Mucosa of descending colon (tissue), 3 donors: ENCODE measurements around the gene OSBPL8. TPM values are rescaled to one million over a fixed set of nuclear protein-coding genes. Genes with fewer than 3 reads are reported as not detected.
A peak's percentile ranks its signal among the peaks of the same experiment; 100 is the strongest.

ENCODE experiments used
- ATAC-seq: fragments of 200-7000 bp; cut with Tn5 transposase; one replicate; pipeline ENCODE4 v1.9.1; 2020; ENCODE audit warnings: mild to moderate bottlenecking, moderate library complexity
- DNase-seq, 3 donors: peaks; one replicate each; pipeline ENCODE4 v3.0.0-alpha.2; 2020
- H3K36me3 ChIP-seq: fragments of 200-600 bp; one replicate; pipeline ENCODE4 v1.8.0; 2021; ENCODE audit warnings: low read depth, mild to moderate bottlenecking
- H3K4me1 ChIP-seq: fragments of 200-600 bp; one replicate; pipeline ENCODE4 v1.8.0; 2021; ENCODE audit warnings: low read depth, mild to moderate bottlenecking
- H3K4me3 ChIP-seq: fragments of 200-600 bp; one replicate; pipeline ENCODE4 v1.8.0; 2021; ENCODE audit warnings: mild to moderate bottlenecking
- H3K9me3 ChIP-seq: fragments of 200-600 bp; one replicate; pipeline ENCODE4 v1.8.0; 2021; ENCODE audit warnings: mild to moderate bottlenecking
- CTCF ChIP-seq: fragments of 200-600 bp; IDR thresholded peaks from one replicate; pipeline ENCODE4 v1.8.0; 2022; ENCODE audit warnings: antibody characterized with exemption, mild to moderate bottlenecking
- intact Hi-C, 2 donors: fragments of 100-400 bp; cut with DNase I in 1 of 2; cut with micrococcal nuclease in 1 of 2; formaldehyde crosslinking; loops; one replicate each; pipeline versions ENCODE4 v1.11.0 to v1.11.1; 2022; cut with DNase I, micrococcal nuclease
- total RNA-seq, 3 donors: library from RNA; stranded (reverse); fragmentation: NEBNext Ultra II Directional in 2 of 3; extraction: Animal tissue kit (Norgen Biotek cat#: 25700) in 2 of 3; gene quantifications; one replicate each; pipeline versions ENCODE4 v1.2.1 to v1.2.4, GENCODE V29; 2021 to 2023
- donor health status: DM: no; HTN: no; CAD: no; lungs with moderate emphysema.
- donor health status: DM: no; HTN: no; CAD: no.
- donor health status: DM: no; HTN: yes; CAD: no.

Gene OSBPL8
- total RNA-seq, 3 donors from 2014 or later = 26.3 to 56.0 (median 26.9) TPM

- H3K4me1 ChIP-seq = no peaks in the 10 kb centered on the region
- H3K36me3 ChIP-seq = no peaks in the 10 kb centered on the region
- H3K4me3 ChIP-seq = no peak overlapping the region
- ATAC-seq = no peak
- intact Hi-C loops = no loop called here
- TF ChIP-seq CTCF = no peak
- peaks cover 19% of the 10 kb centered on the region for H3K9me3 ChIP-seq
- DNase-seq = no peak
Measured at GRCh38 chr12:76428117-76428516, 131.5 kb downstream of the OSBPL8 start.

GRCh38 chr12:76426160-76426559, 133.4 kb downstream of the OSBPL8 start:
- Histone ChIP-seq H3K9me3 (peaks cover 13% of the 10 kb centered on the region), H3K4me1 (no peaks in the 10 kb centered on the region), H3K4me3 (no peak overlapping the region), H3K36me3 (no peaks in the 10 kb centered on the region)
- no peak for TF ChIP-seq CTCF
- DNase-seq (no peak), ATAC-seq (no peak)
- intact Hi-C loops = no loop called here

- no peaks in the 10 kb centered on the region for H3K36me3 ChIP-seq
- no peak for TF ChIP-seq CTCF
- DNase-seq = no peak
- no peaks in the 10 kb centered on the region for H3K4me1 ChIP-seq
- intact Hi-C loops = no loop called here
- no peak overlapping the region for H3K4me3 ChIP-seq
- no peak for ATAC-seq
- peaks cover 13% of the 10 kb centered on the region for H3K9me3 ChIP-seq
Measured at GRCh38 chr12:76424941-76425340, 134.6 kb downstream of the OSBPL8 start.

- no peak for DNase-seq
- peaks cover 13% of the 10 kb centered on the region for H3K9me3 ChIP-seq
- H3K4me3 ChIP-seq = no peak overlapping the region
- TF ChIP-seq CTCF = no peak
- no peaks in the 10 kb centered on the region for H3K4me1 ChIP-seq
- peak; percentile 26 for ATAC-seq
- H3K36me3 ChIP-seq = no peaks in the 10 kb centered on the region
- intact Hi-C loops = no loop called here
Measured at GRCh38 chr12:76422543-76423438, 136.8 kb downstream of the OSBPL8 start.

GRCh38 chr12:76422154-76422542, 137.4 kb downstream of the OSBPL8 start:
- Histone ChIP-seq H3K9me3 (peaks cover 13% of the 10 kb centered on the region), H3K4me3 (no peak overlapping the region), H3K4me1 (no peaks in the 10 kb centered on the region), H3K36me3 (no peaks in the 10 kb centered on the region)
- intact Hi-C loops = no loop called here
- ATAC-seq (no peak), DNase-seq (no peak)
- no peak for TF ChIP-seq CTCF
